Smooth muscle cell (in vitro differentiated cells): ENCODE measurements around the gene ZNF575. TPM values are rescaled to one million over a fixed set of nuclear protein-coding genes. Genes with fewer than 3 reads are reported as not detected.

Source experiments
- DNase-seq: peaks from one replicate; lab custom pipeline; 2025; ENCODE audit not compliant: unreplicated experiment; lab: John Stamatoyannopoulos, UW
- H2AFZ ChIP-seq: fragments of 200-600 bp; sonication (generic); 2 replicates; pipeline ENCODE4 v1.6.0; 2016; ENCODE audit warnings: antibody characterized with exemption, low read depth, mild to moderate bottlenecking
- H3F3A ChIP-seq: fragments of 200-600 bp; sonication (generic); 2 replicates; pipeline ENCODE4 v1.6.0; 2017; ENCODE audit warnings: antibody characterized with exemption, low read depth
- H3K27ac ChIP-seq: fragments of 200-600 bp; sonication (generic); 2 replicates; pipeline ENCODE4 v1.5.1; 2016; ENCODE audit warnings: low read depth, mild to moderate bottlenecking
- H3K27me3 ChIP-seq: fragments of 200-600 bp; sonication (generic); 2 replicates; pipeline ENCODE4 v1.6.1; 2016; ENCODE audit warnings: low read depth, mild to moderate bottlenecking
- H3K36me3 ChIP-seq: fragments of 200-600 bp; sonication (generic); 2 replicates; pipeline ENCODE4 v1.5.1; 2016; ENCODE audit warnings: low read depth
- H3K4me1 ChIP-seq: fragments of 200-600 bp; sonication (generic); 2 replicates; pipeline ENCODE4 v1.5.1; 2016; ENCODE audit warnings: low read depth
- H3K4me2 ChIP-seq: fragments of 200-600 bp; sonication (generic); 2 replicates; pipeline ENCODE4 v1.6.0; 2016; ENCODE audit warnings: mild to moderate bottlenecking
- H3K4me3 ChIP-seq: fragments of 200-600 bp; sonication (generic); 2 replicates; pipeline ENCODE4 v1.5.1; 2016; ENCODE audit warnings: mild to moderate bottlenecking
- H3K79me2 ChIP-seq: fragments of 200-600 bp; sonication (generic); 2 replicates; pipeline ENCODE4 v1.6.0; 2016; ENCODE audit warnings: low read depth, mild to moderate bottlenecking
- H3K9ac ChIP-seq: fragments of 200-600 bp; sonication (generic); 2 replicates; pipeline ENCODE4 v1.6.0; 2016; ENCODE audit warnings: low read depth
- H3K9me3 ChIP-seq: fragments of 200-600 bp; sonication (generic); replicated peaks from 2 replicates; pipeline ENCODE4 v1.5.1; 2016; ENCODE audit warnings: low read depth
- H4K20me1 ChIP-seq: fragments of 200-600 bp; sonication (generic); 2 replicates; pipeline ENCODE4 v1.6.0; 2016; ENCODE audit warnings: low read depth
- WGBS: methylation state at CpG from one replicate; pipeline ENCODE4 v1.1.7; 2016; ENCODE audit warnings: low lambda C conversion rate; 5-methylcytosine and 5-hydroxymethylcytosine counted together
- polyA plus RNA-seq: library from polyadenylated mRNA; unstranded; fragments of >200 nt; fragmentation: Nextera tagmentation; extraction: Ambion mirVana; gene quantifications from 2 replicates; pipeline ENCODE4 v1.2.1, GENCODE V29; 2016
- total RNA-seq: library from RNA; depleted of rRNA; stranded (reverse); fragments of >200 nt; gene quantifications from 2 replicates; pipeline ENCODE4 v1.2.3, GENCODE V29; 2014
- TF ChIP-seq, protein P1 (sequence below): fragments of 200-600 bp; sonication (generic); IDR thresholded peaks from 2 replicates; pipeline ENCODE4 v1.5.1; 2017; ENCODE audit warnings: borderline replicate concordance, mild to moderate bottlenecking, antibody characterized with exemption; ENCODE audit not compliant: insufficient read depth, poor library complexity, severe bottlenecking

Gene ZNF575
- total and polyA plus RNA-seq, 2 experiments from 2014 or later, result 0.18 to 1.7 TPM

DNA sequence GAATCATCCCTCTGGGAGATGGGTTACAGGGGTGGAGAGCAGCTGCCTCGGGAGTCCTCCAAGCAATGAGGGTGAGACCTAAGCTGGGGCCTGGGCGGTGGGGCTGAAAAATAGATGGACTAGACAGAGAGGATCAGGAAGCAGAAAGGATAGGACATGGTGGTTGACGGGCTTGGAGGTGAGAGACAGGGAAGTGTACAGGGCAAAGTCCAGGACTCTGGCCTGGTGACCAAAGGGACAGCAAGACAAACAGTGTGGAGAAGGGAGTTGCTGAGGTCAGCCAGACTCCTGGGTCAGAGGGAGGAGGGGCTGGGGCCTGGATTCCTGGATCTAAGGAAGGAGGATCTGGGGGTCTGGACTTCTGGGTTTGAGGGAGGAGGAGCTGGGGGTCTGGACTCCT, 33.9 kb upstream of the ZNF575 start:
- Histone ChIP-seq H3K4me3 (no peak overlapping the region), H3K27me3 (no peaks in the 10 kb centered on the region), H2AFZ (no peak overlapping the region), H3K4me2 (no peak overlapping the region), H3K9me3 (no peaks in the 10 kb centered on the region), H3K9ac (no peak overlapping the region), H4K20me1 (no peaks in the 10 kb centered on the region), H3F3A (no peaks in the 10 kb centered on the region), H3K4me1 (peaks cover 4% of the 10 kb centered on the region), H3K36me3 (no peaks in the 10 kb centered on the region), H3K79me2 (no peaks in the 10 kb centered on the region), H3K27ac (no peak overlapping the region)
- no peak for DNase-seq
- WGBS, result 84% methylated on average over 3 of the region's 3 CpGs
- TF ChIP-seq, protein P1, sequence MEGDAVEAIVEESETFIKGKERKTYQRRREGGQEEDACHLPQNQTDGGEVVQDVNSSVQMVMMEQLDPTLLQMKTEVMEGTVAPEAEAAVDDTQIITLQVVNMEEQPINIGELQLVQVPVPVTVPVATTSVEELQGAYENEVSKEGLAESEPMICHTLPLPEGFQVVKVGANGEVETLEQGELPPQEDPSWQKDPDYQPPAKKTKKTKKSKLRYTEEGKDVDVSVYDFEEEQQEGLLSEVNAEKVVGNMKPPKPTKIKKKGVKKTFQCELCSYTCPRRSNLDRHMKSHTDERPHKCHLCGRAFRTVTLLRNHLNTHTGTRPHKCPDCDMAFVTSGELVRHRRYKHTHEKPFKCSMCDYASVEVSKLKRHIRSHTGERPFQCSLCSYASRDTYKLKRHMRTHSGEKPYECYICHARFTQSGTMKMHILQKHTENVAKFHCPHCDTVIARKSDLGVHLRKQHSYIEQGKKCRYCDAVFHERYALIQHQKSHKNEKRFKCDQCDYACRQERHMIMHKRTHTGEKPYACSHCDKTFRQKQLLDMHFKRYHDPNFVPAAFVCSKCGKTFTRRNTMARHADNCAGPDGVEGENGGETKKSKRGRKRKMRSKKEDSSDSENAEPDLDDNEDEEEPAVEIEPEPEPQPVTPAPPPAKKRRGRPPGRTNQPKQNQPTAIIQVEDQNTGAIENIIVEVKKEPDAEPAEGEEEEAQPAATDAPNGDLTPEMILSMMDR, result no peak

- Histone ChIP-seq H3K4me3 (no peak overlapping the region), H3K9me3 (no peaks in the 10 kb centered on the region), H3K4me2 (no peak overlapping the region), H4K20me1 (no peaks in the 10 kb centered on the region), H3F3A (no peaks in the 10 kb centered on the region), H3K36me3 (no peaks in the 10 kb centered on the region), H2AFZ (no peak overlapping the region), H3K4me1 (peaks cover 4% of the 10 kb centered on the region), H3K27ac (no peak overlapping the region), H3K79me2 (no peaks in the 10 kb centered on the region), H3K9ac (no peak overlapping the region), H3K27me3 (no peaks in the 10 kb centered on the region)
- TF ChIP-seq, protein P1, result no peak
- 65% methylated on average over 43 of the region's 43 CpGs for WGBS
- no peak for DNase-seq
Observed at GRCh38 chr19:43501661-43502418, 31.1 kb upstream of the ZNF575 start.

DNA sequence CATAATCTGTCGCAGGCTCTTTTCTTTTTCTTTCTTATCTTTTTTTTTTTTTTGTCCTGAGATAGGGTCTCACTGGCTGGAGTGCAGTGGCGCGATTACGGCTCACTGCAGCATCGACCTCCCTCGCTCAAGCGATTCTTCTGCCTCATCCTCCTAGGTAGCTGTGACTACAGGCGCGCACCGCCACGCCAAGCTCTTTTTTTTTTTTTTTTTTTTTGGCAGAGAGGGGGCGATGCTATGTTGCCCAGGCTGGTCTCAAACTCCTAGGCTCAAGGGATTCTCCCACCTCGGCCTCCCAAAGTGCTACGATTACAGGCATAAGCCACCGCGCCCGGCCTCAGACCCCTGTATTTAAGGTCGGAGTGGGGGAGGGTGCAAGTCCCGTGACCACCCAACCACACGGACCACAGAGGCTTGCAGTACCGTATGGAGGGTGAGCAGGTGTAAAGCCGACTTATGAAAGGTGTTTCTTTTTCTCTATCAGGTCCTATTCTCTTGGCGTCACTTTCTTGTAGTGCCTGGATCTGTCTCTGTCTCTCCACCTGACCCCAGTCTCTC, 30.5 kb upstream of the ZNF575 start:
- Histone ChIP-seq H3K9ac (no peak overlapping the region), H3K9me3 (no peaks in the 10 kb centered on the region), H3K4me3 (peak overlapping the region; percentile 83), H3K4me1 (peaks cover 4% of the 10 kb centered on the region), H3F3A (no peaks in the 10 kb centered on the region), H3K27me3 (no peaks in the 10 kb centered on the region), H3K27ac (no peak overlapping the region), H3K79me2 (no peaks in the 10 kb centered on the region), H3K36me3 (no peaks in the 10 kb centered on the region), H2AFZ (no peak overlapping the region), H4K20me1 (no peaks in the 10 kb centered on the region), H3K4me2 (peak overlapping the region; percentile 92)
- 91% methylated on average over 23 of the region's 23 CpGs for WGBS
- no peak for DNase-seq
- TF ChIP-seq, protein P1, result no peak
